ENCODE results near the gene TMPRSS11A. TPM values are rescaled to one million over a fixed set of nuclear protein-coding genes. Genes with fewer than 3 reads are reported as not detected.

The TMPRSS11A gene
- total RNA-seq, 1 donor from 2014 or later, result not detected

DNA sequence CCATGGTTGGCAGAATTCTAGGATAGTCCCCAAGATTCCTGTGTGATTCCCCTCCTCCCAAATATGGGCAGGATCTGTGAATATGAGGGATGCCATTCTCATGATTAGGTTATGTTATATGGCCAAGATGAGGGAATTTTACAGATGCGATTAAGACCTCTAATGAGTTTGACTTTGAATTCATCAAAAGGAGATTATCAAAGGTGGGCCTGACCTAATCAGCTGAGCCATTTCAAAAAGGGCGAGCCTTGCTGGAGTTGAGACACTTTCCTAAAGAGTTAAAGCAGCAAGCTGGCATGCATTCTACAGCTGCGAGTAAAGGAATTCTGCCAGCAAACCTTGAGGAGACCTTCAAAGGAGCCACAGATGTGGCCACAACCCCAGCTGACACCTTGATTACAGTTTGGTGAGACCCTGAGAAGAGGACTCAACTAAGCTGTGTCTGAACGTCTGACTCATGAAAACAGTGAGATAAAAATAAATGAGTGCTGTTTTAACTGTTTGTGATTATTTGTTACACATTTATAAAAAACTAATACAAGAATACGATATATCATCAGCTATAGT lies 47.8 kb downstream of the TMPRSS11A start:
- DNase-seq (ENCODE audit: low spot score in 2 of 2), result no peak
- no peak for FAIRE-seq

DNA sequence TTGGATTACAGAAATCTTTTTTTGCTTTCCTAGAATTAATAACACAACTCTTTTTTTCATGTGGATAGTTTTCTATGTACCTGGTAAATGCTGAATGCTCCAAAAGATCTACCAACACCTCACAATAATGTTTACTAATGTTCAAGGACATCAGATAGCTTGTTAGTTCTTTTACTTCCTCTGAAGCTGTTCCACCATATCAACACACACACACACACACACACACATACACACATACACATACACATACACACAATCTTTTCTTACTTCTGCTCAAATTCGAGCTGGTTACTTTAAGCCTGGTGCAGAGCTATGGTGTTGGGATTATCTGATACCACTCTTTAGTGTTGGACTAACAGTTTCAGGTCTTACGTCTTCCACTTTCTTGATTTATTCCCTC lies 51.2 kb downstream of the TMPRSS11A start:
- DNase-seq (ENCODE audit: low spot score in 2 of 2) (no peak), FAIRE-seq (no peak)

DNA sequence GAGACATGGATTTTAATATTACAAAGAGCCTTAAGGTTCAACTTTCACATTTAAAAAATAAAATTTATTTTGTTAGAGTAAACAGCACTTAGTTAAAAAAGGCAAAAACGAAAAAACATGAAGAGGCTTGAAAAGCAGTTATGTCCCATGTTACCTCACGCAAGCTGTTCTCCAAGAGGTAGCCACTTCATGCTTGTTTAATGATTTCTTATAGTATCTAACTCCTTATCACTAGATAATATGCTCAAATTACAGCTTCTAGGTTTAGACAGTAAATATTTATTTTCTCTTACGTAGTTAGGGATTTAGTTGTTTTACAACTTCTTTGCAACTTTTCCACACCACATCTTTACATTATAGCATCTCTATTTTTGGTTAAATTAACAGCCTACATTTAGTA lies 51.7 kb downstream of the TMPRSS11A start:
- DNase-seq (ENCODE audit: low spot score in 2 of 2), result no peak
- no peak for FAIRE-seq

DNA sequence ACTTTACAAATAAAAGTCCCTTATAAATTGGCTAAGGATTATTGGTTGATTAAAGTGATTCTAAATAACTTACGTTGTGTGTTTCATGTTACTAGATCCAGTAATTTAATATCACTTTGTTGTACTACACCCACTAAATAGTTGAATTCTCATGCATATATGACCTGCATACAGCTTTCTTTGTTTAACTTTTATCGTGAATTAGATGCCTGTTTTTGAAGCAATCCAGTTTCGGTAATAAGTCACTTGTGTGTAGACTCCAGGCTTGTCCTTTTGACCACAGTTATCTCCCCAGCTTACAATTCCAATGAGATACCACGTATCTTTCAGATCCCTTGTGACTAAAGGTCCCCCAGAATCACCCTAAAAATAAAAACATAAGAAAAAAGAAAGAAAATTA lies 52.2 kb downstream of the TMPRSS11A start:
- no peak for FAIRE-seq
- DNase-seq (ENCODE audit: low spot score in 2 of 2), result no peak

DNA sequence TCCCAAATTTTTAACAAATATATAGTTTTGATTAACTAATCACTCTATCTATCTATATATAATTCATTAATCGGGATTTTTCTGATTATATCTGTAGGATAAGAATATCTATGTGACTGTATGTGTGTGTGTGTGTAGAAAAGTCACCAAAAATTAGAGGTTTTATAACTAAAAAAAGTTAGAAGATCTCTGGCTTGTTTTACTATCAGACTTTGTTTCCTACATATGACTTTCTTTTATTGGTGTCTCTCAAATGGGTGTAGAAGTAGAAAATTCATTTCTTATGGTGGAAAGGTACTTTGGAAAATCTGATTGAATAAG lies 52.7 kb downstream of the TMPRSS11A start:
- FAIRE-seq (no peak), DNase-seq (ENCODE audit: low spot score in 2 of 2) (no peak)

DNA sequence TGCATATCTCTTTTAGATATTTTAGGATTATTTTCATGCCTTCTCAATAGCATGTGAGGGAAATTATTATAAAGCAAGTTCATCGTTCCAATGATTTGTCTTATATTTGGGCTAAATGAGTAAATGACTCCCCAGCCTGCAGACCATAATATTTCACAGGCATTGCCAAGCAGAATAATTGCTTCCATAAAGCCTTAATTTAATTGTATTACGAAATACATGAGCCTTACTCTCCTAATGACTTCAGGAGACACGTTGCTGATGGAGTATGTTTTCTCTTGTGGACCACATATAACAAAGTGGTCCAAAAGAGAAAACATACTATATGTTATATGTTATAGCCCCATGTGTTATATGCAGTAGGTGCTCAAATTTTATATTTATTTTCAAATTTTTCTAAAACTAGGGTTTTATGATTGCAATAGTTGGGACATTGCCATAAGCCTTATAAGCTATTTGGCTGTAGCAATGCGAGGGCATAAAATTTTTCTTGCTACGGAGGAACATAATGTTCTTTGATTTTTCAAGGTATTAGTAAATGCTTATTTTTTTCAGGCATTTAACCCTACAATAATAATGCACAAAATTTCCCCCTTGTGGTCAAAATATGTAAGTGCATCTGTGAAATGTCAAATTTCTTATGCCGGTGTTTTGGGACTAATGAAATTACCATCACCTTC lies 53.2 kb downstream of the TMPRSS11A start:
- FAIRE-seq, result no peak
- DNase-seq (ENCODE audit: low spot score in 2 of 2), result no peak

DNA sequence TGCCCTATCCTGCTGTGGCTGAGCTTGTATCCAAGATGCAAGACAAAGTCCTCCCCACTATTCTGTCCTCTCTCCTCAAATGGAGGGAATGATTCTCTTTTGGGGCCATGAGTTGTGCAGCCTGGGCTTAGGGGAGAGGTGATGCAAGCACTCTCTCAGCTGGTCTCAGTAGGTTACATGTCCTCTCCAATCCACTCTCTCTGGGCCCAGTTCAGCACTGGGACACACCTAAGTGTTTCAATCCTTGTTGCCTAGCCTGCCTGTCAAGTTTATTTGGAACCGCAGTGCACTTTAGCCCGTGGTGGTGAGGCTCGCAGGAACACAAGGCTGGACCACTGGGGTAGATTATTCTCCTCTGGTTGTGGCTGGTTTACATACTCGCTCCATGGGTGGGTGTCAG lies 55.6 kb downstream of the TMPRSS11A start:
- FAIRE-seq, result no peak
- DNase-seq (ENCODE audit: low spot score in 2 of 2), result no peak

DNA sequence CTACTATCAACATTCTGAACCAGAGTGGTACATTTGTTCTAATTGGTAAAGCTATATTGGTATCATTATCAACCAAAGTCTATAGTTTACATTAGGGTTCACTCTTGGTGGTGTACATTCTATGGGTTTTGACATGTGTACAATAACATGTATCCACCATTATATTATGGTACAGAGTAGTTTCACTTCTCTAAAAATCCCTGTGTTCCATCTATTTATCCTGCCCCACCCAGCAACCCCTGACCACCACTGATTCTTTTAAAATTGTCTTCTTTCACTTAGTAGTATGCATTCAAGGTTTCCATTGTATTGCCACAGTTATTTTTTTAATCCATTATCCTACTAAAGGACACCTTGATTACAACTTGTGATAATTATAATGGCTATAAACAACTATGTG lies 64.2 kb downstream of the TMPRSS11A start:
- FAIRE-seq, result no peak
- no peak for DNase-seq (ENCODE audit: low spot score in 2 of 2)

DNA sequence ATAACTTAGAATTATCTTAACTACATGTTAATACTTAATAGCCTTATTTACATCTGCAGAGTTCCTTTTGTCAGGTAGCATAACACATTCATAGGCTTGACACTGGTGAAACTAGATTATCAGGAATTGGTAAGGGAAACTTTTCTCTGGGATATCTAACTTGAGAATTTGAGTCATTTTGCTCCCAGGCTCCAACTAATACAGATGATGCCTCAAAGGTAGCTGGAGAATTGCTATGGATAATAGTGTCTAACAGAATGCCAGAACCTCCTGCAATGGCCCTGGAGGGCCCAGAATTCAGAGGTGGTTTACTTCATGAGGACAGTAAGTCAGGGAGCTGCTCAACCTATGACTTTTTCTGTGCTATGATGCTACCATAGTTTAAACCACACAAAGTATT lies 65.6 kb downstream of the TMPRSS11A start:
- DNase-seq (ENCODE audit: low spot score in 2 of 2), result no peak
- no peak for FAIRE-seq

DNA sequence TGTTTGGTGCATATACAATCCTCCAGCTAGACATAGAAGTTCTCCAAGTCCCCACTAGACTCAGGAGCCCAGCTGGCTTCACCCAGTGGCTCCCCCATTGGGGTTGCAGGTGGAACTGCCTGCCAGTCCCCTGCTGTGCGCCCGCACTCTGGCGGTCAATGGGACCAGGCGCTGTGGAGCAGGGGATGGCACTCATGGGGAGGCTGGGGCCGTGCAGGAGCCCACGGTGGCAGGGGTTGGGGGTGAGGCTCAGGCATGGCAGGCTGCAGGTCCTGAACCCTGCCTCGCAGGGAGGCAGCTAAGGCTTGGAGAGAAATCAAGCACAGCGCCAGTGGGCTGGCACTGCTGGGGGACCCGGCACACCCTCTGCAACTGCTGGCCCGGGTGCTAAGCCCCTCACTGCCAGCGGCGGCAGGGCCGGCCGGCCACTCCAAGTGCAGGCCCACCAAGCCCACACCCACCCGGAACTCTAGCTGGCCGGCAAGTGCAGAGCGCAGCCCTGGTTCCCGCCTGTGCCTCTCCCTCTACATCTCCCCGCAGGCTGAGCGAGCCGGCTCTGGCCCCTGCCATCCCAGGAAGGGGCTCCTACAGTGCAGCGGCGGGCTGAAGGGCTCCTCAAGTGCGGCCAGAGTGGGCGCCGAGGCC lies 66.8 kb downstream of the TMPRSS11A start:
- no peak for FAIRE-seq
- no peak for DNase-seq (ENCODE audit: low spot score in 2 of 2)

DNA sequence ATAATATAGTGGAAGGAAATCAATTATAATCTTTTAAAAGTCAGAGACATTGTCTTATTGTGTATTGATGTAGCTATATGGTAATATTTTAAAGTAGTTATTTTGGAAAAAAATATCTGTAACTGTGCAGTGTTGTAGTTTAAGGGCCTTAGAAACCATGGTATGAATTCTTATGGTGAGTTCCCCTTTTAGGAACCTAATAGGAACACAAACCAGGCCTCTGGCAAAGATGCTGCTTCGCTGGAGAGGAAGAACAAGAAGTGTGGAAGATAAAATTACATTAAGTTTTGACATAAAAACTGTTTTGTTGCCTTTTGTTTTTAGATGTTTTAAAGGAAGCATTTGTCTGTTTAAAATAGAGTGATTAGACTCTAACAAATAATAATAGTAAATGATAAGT lies 68.6 kb downstream of the TMPRSS11A start:
- DNase-seq (ENCODE audit: low spot score in 2 of 2) (no peak), FAIRE-seq (no peak)

DNA sequence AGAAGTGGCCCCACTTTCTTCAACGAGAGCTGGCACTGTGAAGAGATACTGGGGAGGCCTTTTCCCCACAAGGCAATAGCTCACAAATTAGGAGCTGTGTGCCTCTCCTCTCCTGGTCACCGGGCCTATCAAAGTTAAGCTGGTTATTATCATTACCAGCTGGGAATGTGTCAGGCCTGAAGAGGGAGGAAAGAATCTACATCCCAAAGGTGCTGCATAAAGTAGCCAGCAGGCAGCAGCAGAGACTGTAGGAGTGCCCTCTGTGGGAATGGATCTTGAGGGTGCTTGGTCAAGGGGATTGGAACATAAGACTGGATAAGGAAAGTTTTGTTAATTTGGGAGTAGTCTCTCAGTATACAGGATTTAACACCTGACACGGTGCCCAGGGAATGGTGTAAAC lies 70.4 kb downstream of the TMPRSS11A start:
- no peak for DNase-seq (ENCODE audit: low spot score in 2 of 2)
- no peak for FAIRE-seq

DNA sequence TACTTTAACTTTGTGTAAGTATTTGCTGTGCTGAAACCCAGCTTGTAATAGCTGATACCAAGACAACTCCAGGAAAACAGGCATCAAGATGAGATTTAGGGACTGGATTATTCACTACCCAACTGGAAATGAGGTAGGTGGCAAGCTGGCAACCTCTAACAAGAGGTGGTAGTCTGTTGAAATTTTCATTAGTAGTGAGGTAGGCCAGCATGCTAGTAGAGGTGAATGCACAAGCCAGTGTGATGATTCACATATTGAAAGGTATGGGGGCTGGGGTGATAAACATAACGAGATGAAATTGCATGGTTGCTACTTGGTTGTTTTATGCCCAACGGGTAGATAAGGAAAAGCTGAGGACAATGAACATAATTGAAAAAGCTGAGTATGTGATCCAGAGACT lies 71.0 kb downstream of the TMPRSS11A start:
- DNase-seq (ENCODE audit: low spot score in 2 of 2) (no peak), FAIRE-seq (no peak)

DNA sequence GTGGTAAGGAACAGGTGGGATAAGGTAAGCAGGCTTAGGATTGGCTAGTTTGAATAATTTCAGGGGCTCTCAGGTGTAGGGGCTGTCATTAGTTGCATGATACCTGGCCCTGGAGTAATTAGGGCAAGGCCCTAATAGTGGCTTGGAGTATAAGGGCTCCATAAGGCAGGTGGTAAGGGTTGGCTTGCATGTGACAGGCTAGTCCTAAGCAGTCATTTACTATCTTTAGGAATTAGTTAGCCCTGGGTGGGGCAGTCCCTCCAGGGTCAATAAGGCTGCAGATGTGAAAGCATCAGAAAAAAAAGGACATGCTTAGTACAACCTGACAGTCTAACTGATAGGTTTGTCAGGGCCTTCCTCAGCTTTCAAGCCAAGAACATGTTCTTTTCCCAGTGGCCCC lies 71.6 kb downstream of the TMPRSS11A start:
- FAIRE-seq (no peak), DNase-seq (ENCODE audit: low spot score in 2 of 2) (no peak)

DNA sequence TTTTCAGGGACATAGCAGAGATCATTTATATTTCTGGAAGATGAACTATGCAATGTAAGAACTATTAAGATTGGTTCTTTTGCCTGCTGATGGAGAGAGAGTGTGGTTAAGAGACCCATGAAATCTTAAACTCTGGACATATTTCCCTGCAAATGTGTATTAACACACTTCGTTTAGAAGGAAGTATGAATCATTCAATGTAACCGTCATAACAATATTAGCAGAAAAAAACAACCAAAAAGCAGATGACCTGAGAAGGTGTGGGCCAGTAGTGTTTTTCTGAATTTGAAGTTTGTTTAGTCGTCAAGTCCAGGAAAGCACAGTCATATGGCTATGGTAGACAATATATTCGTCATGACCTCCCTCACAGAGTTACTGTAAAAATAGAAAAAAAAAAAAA lies 77.0 kb downstream of the TMPRSS11A start:
- no peak for DNase-seq (ENCODE audit: low spot score in 2 of 2)
- FAIRE-seq, result no peak

DNA sequence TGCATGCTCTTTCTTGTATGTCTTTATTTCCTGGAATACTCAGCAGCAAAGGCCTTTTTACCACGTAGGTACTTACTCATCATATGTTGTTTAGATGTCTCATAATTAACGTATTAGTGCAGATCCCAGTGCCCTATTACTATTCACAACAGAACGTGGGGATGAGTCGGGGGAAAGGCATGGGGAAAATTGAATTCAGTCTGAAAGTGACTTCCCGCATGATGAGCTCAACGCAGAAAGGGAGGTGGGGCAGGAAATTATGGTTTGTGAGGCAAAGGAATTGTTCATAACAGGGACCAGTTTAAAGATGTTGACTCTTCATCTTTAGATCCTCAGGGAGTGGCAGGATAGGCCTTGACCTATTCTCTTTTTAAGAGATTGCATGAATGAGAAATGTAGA lies 77.5 kb downstream of the TMPRSS11A start:
- DNase-seq (ENCODE audit: low spot score in 2 of 2), result no peak
- FAIRE-seq, result no peak

DNA sequence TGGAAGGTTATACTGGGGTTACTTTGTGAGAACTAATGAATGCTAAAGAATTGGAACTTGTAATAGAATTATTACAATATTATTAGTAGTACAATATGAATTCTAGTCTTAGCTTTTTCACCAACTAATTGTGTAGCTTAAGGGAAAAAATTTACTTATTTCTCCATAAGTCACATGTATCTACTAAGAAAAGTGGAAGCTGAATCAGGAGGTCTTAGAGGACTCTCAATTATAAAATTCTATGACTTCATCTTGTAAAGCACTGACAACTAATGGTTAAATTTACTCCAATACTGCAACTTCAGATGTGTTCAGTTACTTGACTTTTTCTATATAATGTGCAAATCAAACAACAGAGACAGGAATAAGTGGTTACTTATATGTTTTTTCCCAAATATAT lies 78.6 kb downstream of the TMPRSS11A start:
- DNase-seq (ENCODE audit: low spot score in 2 of 2) (no peak), FAIRE-seq (no peak)

DNA sequence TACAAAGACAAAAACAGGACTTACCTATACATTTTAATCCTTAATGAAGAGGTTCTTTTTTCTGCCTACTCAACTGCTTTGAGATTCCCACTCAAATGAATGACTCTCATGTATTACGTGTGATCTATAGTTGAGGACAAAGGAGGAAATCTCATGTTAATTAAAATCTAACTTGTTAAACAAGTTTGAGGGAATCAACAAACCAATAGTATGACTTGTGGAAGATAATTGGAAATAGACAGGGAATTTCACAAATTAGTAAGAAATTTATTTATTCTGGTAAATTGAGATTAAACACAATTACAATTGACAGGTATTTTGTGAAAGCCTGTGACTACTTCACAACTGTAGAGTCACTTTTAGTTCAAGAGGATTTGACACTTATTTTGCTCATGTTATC lies 79.4 kb downstream of the TMPRSS11A start, which contains the start of gene TMPRSS11D:
Gene TMPRSS11D (minus strand): TSS at position 101 of the 400 bp plus-strand sequence. CDS start 69 bp downstream, at position 32.
- DNase-seq (ENCODE audit: low spot score in 2 of 2) (no peak), FAIRE-seq (no peak)

DNA sequence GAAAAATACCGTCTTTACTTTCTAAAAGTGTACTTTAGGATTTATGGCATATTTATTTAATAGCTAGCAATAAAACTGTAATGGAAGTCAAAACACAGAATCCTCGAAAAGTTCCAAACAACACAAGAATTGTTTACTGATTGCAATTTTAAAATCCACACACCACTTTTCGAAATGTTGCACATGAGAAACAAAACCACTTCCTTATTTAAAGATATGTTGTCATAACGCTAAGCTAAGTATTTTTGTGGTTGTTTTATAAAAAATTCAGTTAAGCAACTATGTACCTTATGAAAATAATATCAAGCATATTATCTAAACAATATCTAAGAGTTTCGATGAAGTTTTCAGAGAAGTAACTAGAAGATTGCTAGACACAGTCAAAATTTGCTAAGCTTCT lies 79.8 kb downstream of the TMPRSS11A start:
- FAIRE-seq (no peak), DNase-seq (ENCODE audit: low spot score in 2 of 2) (no peak)

DNA sequence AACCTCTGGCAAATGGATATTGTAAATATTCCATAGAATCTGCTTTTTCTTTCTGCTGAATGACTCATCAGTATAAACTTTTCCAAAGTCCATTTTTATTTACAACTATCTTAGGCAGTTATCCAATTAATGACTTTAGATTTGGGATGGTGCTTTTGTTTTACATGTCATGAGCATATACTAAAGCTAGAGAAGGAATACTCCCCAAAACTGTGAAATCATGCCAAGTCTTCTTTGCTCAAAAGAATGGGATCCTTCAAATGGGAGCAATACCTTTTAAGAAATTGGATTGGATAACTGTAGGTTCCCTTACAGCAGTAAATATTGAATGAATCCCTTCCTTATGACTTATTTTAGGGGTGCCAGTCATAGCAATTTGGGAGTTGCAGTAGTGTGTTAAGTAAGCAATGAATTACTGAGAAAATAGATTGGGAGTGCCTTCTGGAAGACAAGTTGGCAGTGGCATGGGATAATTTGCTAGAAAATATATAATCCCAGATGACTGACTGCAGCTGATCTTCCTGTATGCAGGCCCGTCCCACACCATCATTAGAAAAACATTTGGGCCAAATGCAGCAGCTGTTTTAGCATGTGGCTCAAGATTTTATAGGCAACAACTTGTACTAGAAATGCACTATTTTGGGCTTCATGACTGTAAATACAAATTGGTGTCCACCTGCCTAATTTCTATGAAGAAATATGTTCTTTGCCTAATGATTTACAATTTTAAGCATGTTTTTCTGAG lies 82.3 kb downstream of the TMPRSS11A start:
- no peak for FAIRE-seq
- no peak for DNase-seq (ENCODE audit: low spot score in 2 of 2)

DNA sequence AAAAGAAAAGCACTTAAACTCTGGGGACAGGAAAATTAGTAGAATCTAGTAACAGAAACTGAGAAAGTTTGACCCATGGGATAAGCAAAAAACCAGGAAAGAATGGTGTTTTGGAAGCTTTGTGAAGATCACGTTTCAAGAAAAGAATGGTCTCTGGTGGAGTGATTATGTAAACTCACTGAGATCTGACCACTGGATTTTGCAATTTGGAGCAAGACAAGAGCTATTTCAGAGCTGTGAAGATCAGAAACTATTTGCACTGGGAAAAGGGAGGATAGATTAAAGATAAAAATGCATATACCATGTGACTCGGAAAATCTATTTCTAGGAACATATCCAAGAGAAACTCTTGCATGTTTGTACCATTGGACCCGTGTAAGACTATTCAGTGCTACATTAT lies 83.8 kb downstream of the TMPRSS11A start:
- FAIRE-seq, result no peak
- no peak for DNase-seq (ENCODE audit: low spot score in 2 of 2)

DNA sequence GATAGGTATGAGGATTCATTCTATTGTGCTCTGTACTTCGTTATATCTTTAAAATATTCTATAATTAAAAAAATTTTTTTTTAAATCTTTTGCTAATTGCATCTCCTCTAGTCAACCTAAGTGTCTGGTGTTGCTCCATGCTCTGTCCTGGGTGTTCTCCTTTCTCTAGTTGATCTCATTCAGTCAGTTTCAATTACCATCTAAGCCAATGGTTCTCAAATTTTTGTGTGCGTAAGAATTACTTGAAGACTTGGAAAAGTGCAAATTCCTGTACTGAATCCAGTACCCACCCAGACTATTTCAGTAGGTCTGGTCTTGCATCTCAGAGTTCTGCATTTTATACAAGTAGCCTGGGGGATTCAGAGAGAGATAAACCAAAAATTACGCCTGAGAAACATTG lies 86.2 kb downstream of the TMPRSS11A start:
- no peak for FAIRE-seq
- DNase-seq (ENCODE audit: low spot score in 2 of 2), result no peak
